NCI-H146 (cell line): ENCODE data around the gene MCM9.
"Not testable (repeated sequence)": the region's sequence is repeated elsewhere in the genome, so short reads cannot be mapped to it uniquely, and the experiment has no call there.

Source experiments
- DNase-seq: peaks from one replicate; lab custom pipeline; 2025; lab: John Stamatoyannopoulos, UW

Gene MCM9

GRCh38 chr6:118893807-118894424 is 41.0 kb downstream of the MCM9 start, which contains the start of gene ASF1A:
Gene ASF1A (plus strand): TSS chr6:118894152. CDS start chr6:118894414, 262 bp downstream.
- DNase-seq = peak; percentile 98

GRCh38 chr6:118893064-118893806 is 41.7 kb downstream of the MCM9 start:
- peak; percentile 83 for DNase-seq

- DNase-seq = no peak
Observed at GRCh38 chr6:118892355-118892991, 42.5 kb downstream of the MCM9 start.

GRCh38 chr6:118890997-118891790 is 43.8 kb downstream of the MCM9 start:
- no peak for DNase-seq

- DNase-seq = no peak
Observed at GRCh38 chr6:118889163-118889562, 45.8 kb downstream of the MCM9 start.

GRCh38 chr6:118886641-118887040 is 48.3 kb downstream of the MCM9 start:
- DNase-seq = no peak

GRCh38 chr6:118882314-118882905 is 52.5 kb downstream of the MCM9 start:
- no peak for DNase-seq

- DNase-seq = no peak
Observed at GRCh38 chr6:118881440-118882313, 53.3 kb downstream of the MCM9 start.

GRCh38 chr6:118877806-118878205 is 57.2 kb downstream of the MCM9 start:
- DNase-seq = no peak

- no peak for DNase-seq
Observed at GRCh38 chr6:118876814-118877213, 58.1 kb downstream of the MCM9 start.

- DNase-seq = no peak
Observed at GRCh38 chr6:118876198-118876597, 58.8 kb downstream of the MCM9 start.

- DNase-seq = peak; percentile 82
Observed at GRCh38 chr6:118875672-118876071, 59.3 kb downstream of the MCM9 start.

- DNase-seq = no peak
Observed at GRCh38 chr6:118873239-118873638, 61.7 kb downstream of the MCM9 start.

- DNase-seq = no peak
Observed at GRCh38 chr6:118872726-118873125, 62.2 kb downstream of the MCM9 start.

GRCh38 chr6:118872318-118872717 is 62.6 kb downstream of the MCM9 start:
- DNase-seq = no peak

- no peak for DNase-seq
Observed at GRCh38 chr6:118871331-118871730, 63.6 kb downstream of the MCM9 start.

GRCh38 chr6:118869894-118870589 is 64.9 kb downstream of the MCM9 start:
- DNase-seq = no peak

GRCh38 chr6:118869350-118869749 is 65.6 kb downstream of the MCM9 start:
- no peak for DNase-seq

GRCh38 chr6:118868901-118869300 is 66.1 kb downstream of the MCM9 start:
- DNase-seq = not testable (repeated sequence)

- no peak for DNase-seq
Observed at GRCh38 chr6:118867181-118867580, 67.8 kb downstream of the MCM9 start.

GRCh38 chr6:118865100-118865391 is 69.9 kb downstream of the MCM9 start:
- no peak for DNase-seq
